Measurements from ENCODE around the gene SMARCD3. TPM values are rescaled to one million over a fixed set of nuclear protein-coding genes. Genes with fewer than 3 reads are reported as not detected.

Gene SMARCD3
- total RNA-seq, 1 donor from 2014 or later, result 52.9 TPM

DNA sequence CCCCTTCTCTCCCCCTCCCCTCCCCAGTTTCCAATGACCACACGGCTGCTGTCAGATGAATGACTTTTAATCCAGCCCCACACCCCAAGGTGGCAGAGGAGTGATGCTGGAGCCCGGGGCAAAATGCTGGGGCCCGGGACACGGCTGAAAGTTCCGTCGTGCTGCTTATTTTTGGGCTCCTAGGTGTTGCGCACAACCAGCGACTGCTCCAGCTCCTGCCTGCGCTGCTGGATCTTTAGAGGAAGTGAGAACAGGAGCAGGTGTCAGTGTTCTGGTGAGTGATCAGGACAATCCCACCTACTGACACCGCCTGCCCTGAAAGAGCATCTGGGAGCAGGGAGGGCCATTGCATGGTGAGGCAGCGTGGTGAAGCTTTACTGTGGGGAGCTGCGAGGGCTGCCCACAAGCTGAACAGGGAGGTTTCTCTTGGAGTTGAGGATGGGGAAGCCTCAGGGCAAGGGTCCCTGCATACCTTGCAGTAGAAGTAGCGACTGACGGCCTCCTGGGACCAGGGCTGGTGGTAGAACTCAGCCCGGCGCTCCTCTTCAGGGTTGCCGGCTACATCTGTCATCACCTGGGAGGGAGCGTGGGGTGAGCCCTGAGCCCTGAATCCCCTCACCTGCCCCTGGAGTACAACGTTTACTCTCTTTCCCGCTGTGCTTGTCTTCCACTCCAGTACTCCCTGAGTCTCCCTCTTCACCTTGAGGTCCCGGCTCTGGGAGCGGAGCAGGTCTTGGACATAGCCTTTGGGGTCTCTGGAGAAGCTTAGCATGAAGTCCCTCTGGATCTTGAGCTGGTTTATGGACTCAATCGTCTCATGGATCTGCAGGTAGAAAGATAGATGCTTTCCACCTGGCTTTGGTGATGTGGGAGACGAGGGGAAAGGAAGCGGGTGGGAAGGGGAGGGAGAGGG, 9.3 kb downstream of the SMARCD3 start:
- Mint-ChIP-seq H3K36me3 (ENCODE audit: insufficient read depth) (peaks cover 4% of the 10 kb centered on the region), H3K4me3 (ENCODE audit: low read depth) (no peak overlapping the region), H3K9me3 (ENCODE audit: low read depth) (no peaks in the 10 kb centered on the region), H3K4me1 (ENCODE audit: low read depth) (no peaks in the 10 kb centered on the region), H3K27ac (no peak overlapping the region), H3K27me3 (no peaks in the 10 kb centered on the region)
- TF ChIP-seq, protein P1, sequence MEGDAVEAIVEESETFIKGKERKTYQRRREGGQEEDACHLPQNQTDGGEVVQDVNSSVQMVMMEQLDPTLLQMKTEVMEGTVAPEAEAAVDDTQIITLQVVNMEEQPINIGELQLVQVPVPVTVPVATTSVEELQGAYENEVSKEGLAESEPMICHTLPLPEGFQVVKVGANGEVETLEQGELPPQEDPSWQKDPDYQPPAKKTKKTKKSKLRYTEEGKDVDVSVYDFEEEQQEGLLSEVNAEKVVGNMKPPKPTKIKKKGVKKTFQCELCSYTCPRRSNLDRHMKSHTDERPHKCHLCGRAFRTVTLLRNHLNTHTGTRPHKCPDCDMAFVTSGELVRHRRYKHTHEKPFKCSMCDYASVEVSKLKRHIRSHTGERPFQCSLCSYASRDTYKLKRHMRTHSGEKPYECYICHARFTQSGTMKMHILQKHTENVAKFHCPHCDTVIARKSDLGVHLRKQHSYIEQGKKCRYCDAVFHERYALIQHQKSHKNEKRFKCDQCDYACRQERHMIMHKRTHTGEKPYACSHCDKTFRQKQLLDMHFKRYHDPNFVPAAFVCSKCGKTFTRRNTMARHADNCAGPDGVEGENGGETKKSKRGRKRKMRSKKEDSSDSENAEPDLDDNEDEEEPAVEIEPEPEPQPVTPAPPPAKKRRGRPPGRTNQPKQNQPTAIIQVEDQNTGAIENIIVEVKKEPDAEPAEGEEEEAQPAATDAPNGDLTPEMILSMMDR (IDR thresholded peaks at IDR 0.05; ENCODE audit: unreplicated experiment), result no peak
- no peak for DNase-seq (ENCODE audit: low spot score, unreplicated experiment)

DNA sequence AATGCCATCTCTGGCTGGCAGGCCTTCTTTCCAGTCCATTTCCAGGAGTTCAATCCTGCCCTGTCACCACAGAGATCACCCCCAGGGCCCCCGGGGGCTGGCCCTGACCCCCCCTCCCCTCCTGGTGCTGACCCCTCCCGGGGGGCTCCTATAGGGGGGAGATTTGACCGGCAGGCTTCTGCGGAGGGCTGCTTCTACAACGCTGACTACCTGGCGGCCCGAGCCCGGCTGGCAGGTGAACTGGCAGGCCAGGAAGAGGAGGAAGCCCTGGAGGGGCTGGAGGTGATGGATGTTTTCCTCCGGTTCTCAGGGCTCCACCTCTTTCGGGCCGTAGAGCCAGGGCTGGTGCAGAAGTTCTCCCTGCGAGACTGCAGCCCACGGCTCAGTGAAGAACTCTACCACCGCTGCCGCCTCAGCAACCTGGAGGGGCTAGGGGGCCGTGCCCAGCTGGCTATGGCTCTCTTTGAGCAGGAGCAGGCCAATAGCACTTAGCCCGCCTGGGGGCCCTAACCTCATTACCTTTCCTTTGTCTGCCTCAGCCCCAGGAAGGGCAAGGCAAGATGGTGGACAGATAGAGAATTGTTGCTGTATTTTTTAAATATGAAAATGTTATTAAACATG, 10.2 kb downstream of the SMARCD3 start:
- Mint-ChIP-seq H3K4me3 (ENCODE audit: low read depth) (no peak overlapping the region), H3K27ac (no peak overlapping the region), H3K27me3 (no peaks in the 10 kb centered on the region), H3K36me3 (ENCODE audit: insufficient read depth) (peaks cover 4% of the 10 kb centered on the region), H3K9me3 (ENCODE audit: low read depth) (no peaks in the 10 kb centered on the region), H3K4me1 (ENCODE audit: low read depth) (peaks cover 6% of the 10 kb centered on the region)
- TF ChIP-seq, protein P1 (IDR thresholded peaks at IDR 0.05; ENCODE audit: unreplicated experiment), result no peak
- DNase-seq (ENCODE audit: low spot score, unreplicated experiment), result no peak

DNA sequence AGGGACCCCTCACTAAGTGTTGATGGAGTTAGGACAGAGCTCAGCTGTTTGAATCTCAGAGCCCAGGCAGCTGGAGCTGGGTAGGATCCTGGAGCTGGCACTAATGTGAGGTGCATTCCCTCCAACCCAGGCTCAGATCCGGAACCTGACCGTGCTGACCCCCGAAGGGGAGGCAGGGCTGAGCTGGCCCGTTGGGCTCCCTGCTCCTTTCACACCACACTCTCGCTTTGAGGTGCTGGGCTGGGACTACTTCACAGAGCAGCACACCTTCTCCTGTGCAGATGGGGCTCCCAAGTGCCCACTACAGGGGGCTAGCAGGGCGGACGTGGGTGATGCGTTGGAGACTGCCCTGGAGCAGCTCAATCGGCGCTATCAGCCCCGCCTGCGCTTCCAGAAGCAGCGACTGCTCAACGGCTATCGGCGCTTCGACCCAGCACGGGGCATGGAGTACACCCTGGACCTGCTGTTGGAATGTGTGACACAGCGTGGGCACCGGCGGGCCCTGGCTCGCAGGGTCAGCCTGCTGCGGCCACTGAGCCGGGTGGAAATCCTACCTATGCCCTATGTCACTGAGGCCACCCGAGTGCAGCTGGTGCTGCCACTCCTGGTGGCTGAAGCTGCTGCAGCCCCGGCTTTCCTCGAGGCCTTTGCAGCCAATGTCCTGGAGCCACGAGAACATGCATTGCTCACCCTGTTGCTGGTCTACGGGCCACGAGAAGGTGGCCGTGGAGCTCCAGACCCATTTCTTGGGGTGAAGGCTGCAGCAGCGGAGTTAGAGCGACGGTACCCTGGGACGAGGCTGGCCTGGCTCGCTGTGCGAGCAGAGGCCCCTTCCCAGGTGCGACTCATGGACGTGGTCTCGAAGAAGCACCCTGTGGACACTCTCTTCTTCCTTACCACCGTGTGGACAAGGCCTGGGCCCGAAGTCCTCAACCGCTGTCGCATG, 11.0 kb downstream of the SMARCD3 start:
- peaks cover 10% of the 10 kb centered on the region for H3K4me1 Mint-ChIP-seq (ENCODE audit: low read depth)
- H3K4me3 Mint-ChIP-seq (ENCODE audit: low read depth), result no peak overlapping the region
- H3K9me3 Mint-ChIP-seq (ENCODE audit: low read depth), result no peaks in the 10 kb centered on the region
- peaks cover 4% of the 10 kb centered on the region for H3K36me3 Mint-ChIP-seq (ENCODE audit: insufficient read depth)
- TF ChIP-seq, protein P1 (IDR thresholded peaks at IDR 0.05; ENCODE audit: unreplicated experiment), result no peak
- H3K27me3 Mint-ChIP-seq, result no peaks in the 10 kb centered on the region
- DNase-seq (ENCODE audit: low spot score, unreplicated experiment), result no peak
- H3K27ac Mint-ChIP-seq, result no peak overlapping the region

DNA sequence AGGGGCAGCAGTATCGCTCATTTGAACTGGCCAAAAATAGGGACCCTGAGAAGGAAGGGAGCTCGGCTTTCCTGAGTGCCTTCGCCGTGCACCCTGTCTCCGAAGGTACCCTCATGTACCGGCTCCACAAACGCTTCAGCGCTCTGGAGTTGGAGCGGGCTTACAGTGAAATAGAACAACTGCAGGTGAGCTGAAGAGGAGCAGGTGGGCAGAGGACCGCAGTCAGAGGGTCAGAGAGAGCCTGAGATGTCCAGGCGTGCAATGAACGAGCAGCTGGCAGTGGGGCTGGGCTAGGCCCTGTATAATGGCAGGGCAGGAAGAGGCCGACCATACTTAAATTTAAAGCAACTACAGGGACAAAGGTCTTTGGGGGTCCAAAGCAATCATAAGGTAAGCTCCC, 12.1 kb downstream of the SMARCD3 start:
- no peaks in the 10 kb centered on the region for H3K27me3 Mint-ChIP-seq
- H3K4me1 Mint-ChIP-seq (ENCODE audit: low read depth), result peaks cover 17% of the 10 kb centered on the region
- no peak for DNase-seq (ENCODE audit: low spot score, unreplicated experiment)
- no peaks in the 10 kb centered on the region for H3K9me3 Mint-ChIP-seq (ENCODE audit: low read depth)
- H3K36me3 Mint-ChIP-seq (ENCODE audit: insufficient read depth), result peaks cover 3% of the 10 kb centered on the region
- peak overlapping the region; percentile 24 for H3K27ac Mint-ChIP-seq
- H3K4me3 Mint-ChIP-seq (ENCODE audit: low read depth), result no peak overlapping the region
- TF ChIP-seq, protein P1 (IDR thresholded peaks at IDR 0.05; ENCODE audit: unreplicated experiment), result no peak

Measured in progenitor cell of endocrine pancreas (in vitro differentiated cells).